Cortex of kidney (tissue), 1 donor: ENCODE results near the gene CD72.
"Not testable (repeated sequence)": the region's sequence is repeated elsewhere in the genome, so short reads cannot be mapped to it uniquely, and the experiment has no call there.

Source experiments
- DNase-seq: peaks from one replicate; lab custom pipeline; 2025; lab: John Stamatoyannopoulos, UW

CD72 gene

GRCh38 chr9:35588506-35588905, 29.7 kb downstream of the CD72 start:
- DNase-seq: not testable (repeated sequence)

- not testable (repeated sequence) for DNase-seq
These were observed 33.5 kb downstream of the CD72 start for GRCh38 chr9:35584681-35585080.

GRCh38 chr9:35583521-35583920, 34.7 kb downstream of the CD72 start:
- not testable (repeated sequence) for DNase-seq

- DNase-seq: not testable (repeated sequence)
These were observed 38.5 kb downstream of the CD72 start for GRCh38 chr9:35579659-35580227.

- DNase-seq: no peak
These were observed 39.1 kb downstream of the CD72 start for GRCh38 chr9:35579130-35579529.

GRCh38 chr9:35577486-35577885, 40.7 kb downstream of the CD72 start:
- no peak for DNase-seq

GRCh38 chr9:35575478-35575877, 42.7 kb downstream of the CD72 start:
- no peak for DNase-seq

- DNase-seq: no peak
These were observed 43.6 kb downstream of the CD72 start for GRCh38 chr9:35574578-35575122.

- DNase-seq: no peak
These were observed 47.3 kb downstream of the CD72 start for GRCh38 chr9:35570709-35571504.

GRCh38 chr9:35569206-35569605, 49.0 kb downstream of the CD72 start:
- no peak for DNase-seq

GRCh38 chr9:35568196-35568595, 50.0 kb downstream of the CD72 start:
- no peak for DNase-seq

- no peak for DNase-seq
These were observed 51.8 kb downstream of the CD72 start for GRCh38 chr9:35566417-35566816.

GRCh38 chr9:35564658-35565061, 53.6 kb downstream of the CD72 start:
- DNase-seq: no peak

GRCh38 chr9:35563791-35564197, 54.4 kb downstream of the CD72 start:
- DNase-seq: no peak

GRCh38 chr9:35562895-35563780, 55.1 kb downstream of the CD72 start:
- DNase-seq: no peak

GRCh38 chr9:35561468-35562261, 56.5 kb downstream of the CD72 start:
- no peak for DNase-seq

- no peak for DNase-seq
These were observed 57.4 kb downstream of the CD72 start for GRCh38 chr9:35560625-35561337.
